ENCODE results near the gene PTBP3. TPM values are rescaled to one million over a fixed set of nuclear protein-coding genes. Genes with fewer than 3 reads are reported as not detected.
"Not testable (repeated sequence)": the region's sequence is repeated elsewhere in the genome, so short reads cannot be mapped to it uniquely, and the experiment has no call there.

PTBP3 gene
- total RNA-seq, 1 experiment from 2014 or later: 30.8 TPM

DNA sequence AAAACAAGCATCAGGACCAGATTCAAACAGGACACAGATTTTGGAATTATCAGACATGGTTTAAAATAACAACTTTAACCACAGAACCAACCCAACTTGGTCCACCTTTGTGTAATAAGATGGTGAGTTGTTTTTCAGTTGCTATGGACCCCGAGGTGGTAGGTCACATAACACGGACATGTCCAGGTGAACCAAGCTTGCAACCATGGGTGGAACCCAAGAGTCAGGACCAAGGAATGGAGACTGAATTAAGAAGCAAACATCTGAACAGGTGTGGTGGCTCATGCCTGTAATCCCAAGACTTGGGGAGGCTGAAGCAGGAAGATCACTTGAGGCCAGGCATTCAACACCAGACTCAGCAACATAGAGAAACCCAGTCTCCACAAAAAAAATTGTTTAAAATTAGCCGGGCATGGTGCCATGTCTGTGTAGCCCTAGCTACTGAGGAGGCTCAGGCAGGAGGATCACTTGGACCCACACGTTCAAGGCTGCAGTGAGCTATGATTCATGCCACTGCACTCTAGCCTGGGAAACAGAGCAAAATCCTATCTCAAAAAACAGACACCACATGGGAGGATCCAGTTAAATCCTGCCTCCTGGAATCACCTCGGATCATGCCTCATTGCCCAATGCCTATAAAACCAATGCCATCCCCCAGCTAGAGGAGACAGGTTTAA, 10.6 kb downstream of the PTBP3 start:
- no peak for DNase-seq (ENCODE audit: low spot score)

DNA sequence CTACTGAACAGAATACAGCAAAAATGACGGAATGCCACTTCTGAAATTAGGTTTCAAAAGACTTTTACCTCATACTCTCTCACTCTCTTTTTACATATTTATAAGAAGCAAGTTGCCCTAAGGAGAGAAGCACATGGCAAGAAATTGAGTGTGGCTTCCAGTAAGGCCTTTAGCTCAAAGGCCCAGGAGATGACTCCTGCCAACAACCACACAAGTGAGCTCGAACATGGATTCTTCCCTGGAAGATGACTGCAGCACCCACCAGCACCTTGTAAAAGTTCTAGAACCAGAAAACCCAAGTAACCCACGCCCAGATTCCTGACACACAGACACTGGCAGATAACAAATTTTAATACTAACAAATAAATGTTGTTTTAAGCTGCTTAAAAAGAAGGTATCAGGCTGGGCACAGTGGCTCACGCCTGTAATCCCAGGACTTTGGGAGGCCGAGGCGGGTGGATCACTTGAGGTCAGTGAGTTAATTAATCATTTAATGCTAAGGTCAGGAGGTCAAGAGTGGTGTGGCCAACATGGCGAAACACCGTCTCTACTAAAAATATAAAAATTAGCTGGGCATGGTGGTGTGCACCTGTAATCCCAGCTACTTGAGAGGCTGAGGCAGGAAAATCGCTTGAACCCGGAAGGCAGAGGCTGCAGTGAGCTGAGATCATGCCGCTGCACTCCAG, 17.0 kb downstream of the PTBP3 start:
- DNase-seq (ENCODE audit: low spot score): no peak

DNA sequence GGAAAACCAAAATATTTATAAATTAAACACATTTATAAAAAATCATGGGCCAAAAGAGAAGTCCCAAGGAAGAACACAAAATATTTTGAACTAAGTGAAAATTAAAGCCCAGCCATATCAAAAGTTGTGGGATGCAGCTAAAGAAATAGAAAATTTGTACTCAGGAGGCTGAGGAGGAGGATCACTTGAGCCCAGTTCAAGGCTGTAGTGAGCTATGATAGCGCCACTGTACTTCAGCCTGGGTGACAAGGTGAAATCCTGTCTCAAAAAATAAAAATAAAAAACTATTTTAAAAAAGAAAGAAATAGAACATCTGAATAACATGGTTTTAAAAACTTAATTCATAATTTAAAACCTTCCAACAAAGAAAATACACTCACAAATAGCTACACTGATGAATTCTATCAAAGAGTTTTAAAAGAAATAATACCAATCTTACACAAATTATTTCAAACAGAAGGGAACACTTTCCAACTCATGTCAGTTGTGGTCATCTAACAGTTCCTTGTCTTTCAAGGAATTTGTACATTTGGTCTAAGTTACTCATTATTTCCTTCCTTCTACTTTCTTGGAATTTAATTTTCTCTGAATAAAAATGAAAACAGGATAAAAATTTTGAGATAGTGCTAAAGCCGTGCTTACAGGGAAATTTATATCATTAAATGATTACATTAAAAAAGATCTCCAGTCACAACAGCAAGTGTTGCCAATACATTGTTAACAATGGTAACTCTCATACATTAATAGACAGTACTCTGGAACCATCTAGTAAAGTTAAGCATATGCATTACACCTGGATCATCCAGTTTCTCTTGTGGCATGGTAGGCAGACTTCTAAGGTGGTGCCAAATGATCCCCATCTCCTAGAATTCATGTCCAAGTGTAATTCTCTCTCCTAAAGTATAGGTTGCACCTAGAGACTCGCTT, 17.8 kb downstream of the PTBP3 start:
- DNase-seq (ENCODE audit: low spot score): no peak

DNA sequence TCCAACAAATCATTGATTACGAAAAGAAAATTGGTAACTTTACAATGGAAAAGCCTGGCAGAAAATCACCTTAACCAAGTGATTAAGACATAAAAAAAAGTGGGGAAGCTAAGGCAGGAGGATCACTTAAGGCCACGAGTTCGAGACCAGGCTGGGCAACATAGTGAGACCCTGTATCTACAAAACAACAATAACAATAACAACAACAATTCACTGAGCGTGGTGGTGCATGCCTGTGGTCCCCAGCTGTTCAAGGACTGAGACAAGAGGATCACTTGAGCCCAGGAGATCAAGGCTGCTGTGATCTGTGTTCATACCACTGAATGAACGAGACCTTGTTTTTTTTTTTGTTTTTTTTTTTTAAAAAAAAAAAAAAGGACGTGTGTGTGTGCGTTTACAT, 21.3 kb downstream of the PTBP3 start:
- DNase-seq (ENCODE audit: low spot score): no peak

DNA sequence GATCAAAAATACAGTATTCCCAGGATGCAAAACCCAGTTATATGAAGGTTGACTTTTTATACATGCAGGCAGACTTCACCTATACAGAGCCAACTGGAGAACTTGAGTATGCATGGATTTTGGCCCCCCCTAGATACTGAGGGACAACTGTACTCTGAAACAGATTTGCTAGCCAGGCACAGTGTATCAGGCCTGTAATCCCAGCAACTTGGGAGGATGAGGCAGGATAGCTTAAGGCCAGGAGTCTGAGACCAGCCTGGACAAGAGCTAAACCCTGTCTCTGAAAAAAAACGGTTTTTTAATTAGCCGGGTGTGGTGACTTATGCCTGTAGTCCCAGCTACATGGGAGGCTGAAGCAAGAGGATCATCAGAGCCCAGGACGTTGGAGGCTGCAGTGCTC, 21.9 kb downstream of the PTBP3 start:
- no peak for DNase-seq (ENCODE audit: low spot score)

DNA sequence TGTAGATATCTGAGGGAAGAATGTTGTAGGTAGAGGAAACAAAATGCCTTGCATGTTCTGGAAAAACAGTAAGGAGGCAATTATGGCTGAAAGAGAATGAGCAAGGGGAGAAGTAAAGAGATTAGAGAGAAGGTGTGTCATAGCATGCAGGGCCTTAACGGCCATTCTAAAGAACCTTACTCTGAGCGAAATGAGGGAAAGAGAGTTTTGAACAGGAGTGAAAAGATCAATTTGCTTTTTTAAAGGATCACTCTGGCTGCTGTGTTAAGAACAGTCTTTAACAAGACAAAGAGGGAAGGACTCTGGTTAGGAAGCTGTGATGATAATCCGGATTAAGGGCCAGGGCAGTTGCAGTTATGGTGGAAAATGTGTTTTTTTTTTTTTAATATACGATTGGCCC, 22.6 kb downstream of the PTBP3 start:
- DNase-seq (ENCODE audit: low spot score): no peak

DNA sequence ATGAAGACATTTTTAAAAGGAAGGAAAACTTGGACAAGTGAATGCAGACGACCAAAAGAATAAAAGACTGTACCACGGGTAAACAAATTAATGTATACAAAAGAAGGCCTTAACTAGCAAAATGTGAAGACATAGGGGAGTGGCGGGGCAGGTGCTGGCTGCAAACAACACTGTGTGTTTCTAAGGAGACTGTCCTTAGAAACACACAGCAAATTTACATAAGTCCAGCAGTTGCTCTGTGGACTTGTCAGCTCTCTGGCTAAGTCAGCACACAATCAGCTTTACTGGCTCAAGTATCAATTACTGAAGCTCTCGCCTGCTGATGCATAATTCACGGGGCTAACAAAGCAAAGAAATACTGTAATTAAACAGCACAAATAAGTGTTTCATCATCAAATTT, 24.8 kb downstream of the PTBP3 start:
- no peak for DNase-seq (ENCODE audit: low spot score)

DNA sequence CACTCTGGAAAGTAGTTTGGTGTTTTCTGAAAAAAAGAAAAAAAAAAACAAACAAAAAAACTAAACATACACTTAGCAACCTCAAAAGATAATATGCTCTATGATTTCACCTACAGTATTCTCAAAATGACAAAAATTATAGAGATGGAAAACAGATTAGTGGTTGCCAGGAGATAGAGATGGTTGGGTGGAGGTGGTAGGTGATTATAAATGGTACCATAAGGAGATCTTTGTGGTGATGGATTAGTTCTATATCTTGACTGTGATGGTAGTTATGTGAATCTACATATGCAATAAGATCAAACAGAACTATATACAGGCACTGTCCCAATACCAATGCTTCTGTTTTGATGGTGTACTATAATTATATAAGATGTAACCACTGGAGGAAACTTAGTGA, 32.0 kb downstream of the PTBP3 start:
- no peak for DNase-seq (ENCODE audit: low spot score)

DNA sequence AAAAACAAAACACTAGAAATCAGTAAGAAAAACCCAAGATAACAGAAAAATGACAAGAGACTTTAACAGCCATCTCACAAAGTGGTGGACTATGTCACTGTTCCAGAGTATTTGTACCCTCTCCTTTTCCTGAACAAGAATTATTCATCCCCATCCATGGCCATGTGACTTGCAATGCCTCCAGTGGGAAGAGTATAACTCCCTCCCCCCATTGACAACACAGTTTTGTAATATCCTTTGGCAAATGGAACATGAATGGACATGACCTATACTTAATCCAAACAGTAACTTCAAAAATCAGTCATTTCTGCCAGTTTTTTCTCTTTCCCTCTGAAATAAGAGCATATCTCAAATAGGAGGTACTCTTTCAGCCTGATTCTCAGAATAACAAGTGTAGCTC, 33.9 kb downstream of the PTBP3 start:
- DNase-seq (ENCODE audit: low spot score): no peak

DNA sequence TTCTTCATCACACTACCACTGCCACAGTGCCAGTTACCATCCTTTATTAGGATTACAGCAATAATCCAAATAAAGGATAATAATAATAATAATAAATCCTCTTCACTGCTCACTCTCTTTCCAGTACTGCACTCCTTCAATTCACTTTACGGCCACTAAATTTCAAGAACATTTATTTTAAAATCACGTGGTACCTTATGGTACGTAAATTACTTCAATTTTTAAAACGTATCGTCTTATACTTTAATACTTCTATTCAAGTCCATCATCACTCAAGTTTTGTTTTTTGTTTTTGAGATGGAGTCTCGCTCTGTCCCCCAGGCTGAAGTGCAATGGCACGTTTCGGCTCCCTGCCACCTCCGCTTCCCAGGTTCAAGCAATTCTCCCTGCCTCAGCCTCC, 36.5 kb downstream of the PTBP3 start:
- DNase-seq (ENCODE audit: low spot score): no peak

DNA sequence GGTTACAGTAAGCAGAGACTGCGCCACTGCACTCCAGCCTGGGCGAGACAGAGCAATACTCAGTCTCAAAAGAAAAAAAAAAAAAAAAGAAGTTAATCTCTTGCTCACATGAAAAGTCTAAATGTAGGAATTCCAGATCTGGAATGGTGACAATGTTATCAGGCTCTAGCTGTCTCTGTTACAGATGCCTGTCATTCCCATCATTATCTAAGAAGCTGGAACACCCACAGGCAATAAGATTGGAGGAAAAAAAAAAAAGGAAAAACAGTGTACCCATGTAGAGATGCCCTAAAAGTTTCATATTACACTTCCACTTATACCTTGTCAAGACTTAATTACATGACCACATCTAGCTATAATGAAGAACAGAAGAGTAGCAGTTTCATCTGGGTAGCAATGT, 38.2 kb downstream of the PTBP3 start:
- no peak for DNase-seq (ENCODE audit: low spot score)

DNA sequence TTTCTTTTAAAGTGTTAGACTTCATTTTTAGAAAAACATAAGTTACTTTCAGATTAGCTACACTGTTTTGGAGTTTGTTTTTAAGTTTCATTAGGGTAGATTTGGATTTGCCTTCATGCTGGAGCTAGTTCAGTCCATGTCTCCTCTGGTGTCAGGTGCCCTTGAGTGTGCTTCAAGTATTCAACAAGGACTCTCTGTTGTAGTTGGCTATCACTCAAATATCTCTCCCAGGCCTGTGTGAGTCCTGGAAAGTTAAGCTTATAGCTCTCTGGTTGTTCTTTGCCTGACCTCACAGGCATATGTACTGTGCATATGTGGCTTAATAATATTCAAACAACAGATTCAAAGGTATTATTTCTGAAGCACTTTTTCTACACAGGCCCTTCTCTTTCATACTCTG, 45.4 kb downstream of the PTBP3 start:
- no peak for DNase-seq (ENCODE audit: low spot score)

DNA sequence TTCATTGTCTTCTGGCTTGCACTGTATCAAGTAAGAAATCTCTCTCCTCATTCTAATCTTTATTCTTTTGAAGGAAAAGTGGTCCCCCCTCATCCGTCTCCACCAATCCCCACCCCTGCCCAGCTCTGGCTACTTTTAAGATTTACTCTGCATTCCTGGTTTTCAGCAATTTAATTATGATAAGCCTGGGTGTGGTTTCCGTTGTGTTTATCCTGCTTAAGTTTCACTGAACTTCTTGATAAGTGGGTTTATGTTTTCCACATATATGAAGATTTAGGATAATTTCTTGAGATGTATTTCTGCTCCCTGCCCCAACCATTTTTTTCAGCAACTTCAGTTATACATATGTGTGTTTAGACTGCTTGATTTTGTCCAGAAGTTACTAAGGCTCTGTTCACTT, 46.5 kb downstream of the PTBP3 start:
- DNase-seq (ENCODE audit: low spot score): no peak

DNA sequence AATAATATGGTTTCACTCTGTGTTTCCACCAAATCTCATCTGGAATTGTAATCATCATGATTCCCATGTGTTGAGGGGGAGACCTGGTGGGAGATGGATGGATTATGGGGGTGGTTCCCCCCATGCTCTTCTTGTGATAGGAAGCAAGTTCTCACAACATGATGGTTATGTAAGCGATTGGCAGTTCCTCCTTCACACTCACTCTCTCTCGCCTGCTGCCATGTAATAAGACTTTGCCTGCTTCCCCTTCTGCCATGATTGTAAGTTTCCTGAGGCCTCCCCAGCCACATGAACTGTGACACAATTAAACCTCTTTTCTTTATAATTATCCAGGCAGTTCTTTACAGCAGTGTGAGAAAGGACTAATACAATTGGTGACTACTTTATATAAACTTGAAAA, 48.4 kb downstream of the PTBP3 start:
- DNase-seq (ENCODE audit: low spot score): no peak

DNA sequence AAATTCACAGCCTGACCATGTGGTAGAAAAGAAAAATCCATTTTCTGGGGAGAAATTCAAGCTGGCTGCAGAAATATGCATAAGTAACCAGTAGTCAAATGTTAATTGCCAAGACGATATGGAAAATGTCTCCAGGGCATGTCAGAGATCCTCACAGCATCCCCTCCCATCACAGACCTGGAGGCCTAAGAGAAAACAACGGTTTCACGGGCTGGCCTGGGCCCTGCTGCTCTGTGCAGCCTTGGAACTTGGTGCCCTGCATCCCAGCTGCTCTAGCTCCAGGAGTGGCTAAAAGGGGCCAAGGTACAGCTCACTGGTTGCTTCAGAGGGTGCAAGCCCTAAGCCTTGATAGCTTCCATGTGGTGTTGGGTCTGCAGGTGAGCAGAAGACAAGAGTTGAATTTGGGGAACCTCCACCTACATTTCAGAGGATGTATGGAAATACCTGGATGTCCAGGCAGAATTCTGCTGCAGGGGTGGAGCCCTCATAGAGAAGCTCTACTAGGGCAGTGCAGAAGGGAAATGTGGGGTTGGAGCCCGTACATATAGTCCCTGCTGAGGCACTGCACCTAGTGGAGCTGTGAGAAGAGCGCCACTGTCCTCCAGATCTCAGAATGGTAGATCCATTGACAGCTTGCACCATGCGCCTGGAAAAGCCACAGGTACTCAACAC, 49.7 kb downstream of the PTBP3 start:
- no peak for DNase-seq (ENCODE audit: low spot score)

DNA sequence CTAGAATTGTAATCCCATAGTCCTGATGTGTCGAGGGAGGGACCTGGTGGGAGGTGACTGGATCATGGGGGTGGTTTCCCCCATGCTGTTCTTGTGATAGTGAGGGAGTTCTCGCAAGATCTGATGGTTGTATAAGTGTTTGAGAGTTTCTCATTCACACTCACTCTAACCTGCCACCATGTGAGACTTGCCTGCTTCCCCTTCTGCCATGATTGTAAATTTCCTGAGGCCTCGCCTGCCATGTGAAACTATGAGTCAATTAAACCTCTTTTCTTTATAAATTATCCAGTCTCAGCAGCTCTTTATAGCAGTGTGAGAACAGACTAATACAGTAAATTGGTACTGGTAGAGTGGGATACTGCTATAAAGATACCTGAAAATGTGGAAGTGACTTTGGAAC, 50.6 kb downstream of the PTBP3 start:
- DNase-seq (ENCODE audit: low spot score): not testable (repeated sequence)

DNA sequence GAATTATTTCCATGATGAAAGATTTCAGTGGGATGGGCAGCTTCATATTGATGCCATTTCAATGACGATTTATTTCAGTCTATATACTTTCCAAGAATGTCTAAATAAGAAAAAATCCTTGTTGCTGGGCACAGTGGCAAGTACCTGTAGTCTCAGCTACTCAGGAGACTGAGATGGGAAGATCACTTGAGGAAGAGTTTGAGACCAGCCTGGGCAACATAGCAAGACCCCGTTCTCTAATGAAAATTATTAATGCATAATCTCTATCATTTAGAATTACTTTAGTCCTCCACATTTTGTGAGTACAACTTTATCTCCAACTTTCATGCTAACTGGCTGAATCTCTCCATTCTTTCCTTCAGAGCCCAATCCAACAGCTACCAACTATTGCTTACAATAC, 52.5 kb downstream of the PTBP3 start:
- no peak for DNase-seq (ENCODE audit: low spot score)

DNA sequence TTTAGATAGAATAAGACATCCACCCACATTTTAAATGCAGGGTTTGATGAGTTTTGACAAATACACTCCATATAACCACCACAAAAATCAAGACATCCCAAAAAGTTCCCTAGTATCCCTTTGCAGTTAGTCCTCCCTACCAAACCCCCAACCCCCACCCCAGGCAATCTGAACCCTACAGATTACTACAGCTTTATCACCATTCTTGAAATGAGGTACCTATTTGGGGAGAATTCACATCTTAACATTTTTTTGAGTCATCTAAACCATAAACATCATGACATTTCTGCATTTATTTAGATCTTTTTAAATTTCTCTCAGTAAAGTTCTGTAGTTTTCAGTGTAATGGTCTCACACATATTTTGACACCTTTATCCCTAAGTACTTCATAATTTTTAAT, 53.9 kb downstream of the PTBP3 start:
- DNase-seq (ENCODE audit: low spot score): no peak

DNA sequence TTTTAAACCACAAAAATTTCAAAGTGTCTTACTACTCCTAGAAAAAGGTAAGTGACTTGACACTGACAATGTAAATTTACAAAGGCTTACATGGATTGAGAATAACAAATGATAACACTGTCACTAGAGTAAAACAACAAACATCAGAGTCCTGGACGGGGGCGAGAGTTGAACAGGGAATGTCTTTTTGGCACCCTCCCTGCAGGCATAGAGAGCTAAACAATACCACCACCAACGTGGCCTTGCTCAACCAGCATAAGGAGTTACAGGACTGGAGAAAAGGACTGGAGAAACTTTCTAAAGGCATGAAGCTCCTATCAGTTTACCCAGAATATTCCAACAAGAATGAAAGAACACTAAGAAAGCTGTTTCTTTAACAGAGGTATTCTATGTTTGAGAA, 55.3 kb downstream of the PTBP3 start:
- no peak for DNase-seq (ENCODE audit: low spot score)

DNA sequence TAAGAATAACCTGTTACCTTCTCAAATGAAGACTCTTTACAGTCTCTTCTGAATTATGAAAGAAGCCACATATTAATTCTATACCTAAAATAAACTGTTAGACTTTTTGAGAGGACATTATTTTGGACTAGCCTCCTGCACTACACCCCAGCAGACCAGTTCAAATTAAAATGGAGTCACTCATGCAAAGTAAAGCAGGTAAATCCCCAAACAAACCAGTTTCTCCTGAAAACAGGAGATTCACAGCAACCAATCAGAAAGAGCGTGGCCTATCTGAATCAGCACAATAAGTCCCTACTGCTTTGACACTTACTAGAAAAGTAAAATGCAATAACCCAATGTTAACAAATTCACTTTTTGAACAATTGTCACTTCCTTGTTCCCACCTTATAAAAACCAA, 58.8 kb downstream of the PTBP3 start:
- no peak for DNase-seq (ENCODE audit: low spot score)

DNA sequence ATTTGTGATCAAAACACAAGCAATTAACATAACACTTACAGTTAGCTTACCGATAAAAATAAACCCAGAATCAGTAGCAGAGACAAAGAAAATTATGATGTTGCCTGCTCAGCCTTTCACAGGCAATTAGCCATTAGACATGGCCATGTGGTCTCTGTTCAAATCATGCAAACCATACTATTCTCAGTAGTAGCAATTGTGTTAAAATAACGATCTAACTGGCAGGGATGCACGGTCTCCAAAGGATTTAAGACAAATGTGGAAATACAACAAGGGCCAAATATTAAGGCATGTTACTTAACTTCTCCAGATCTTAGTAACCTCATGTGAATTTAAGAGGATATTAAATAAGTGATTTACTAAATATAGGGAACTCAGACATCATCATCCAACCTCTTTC, 59.5 kb downstream of the PTBP3 start:
- no peak for DNase-seq (ENCODE audit: low spot score)

DNA sequence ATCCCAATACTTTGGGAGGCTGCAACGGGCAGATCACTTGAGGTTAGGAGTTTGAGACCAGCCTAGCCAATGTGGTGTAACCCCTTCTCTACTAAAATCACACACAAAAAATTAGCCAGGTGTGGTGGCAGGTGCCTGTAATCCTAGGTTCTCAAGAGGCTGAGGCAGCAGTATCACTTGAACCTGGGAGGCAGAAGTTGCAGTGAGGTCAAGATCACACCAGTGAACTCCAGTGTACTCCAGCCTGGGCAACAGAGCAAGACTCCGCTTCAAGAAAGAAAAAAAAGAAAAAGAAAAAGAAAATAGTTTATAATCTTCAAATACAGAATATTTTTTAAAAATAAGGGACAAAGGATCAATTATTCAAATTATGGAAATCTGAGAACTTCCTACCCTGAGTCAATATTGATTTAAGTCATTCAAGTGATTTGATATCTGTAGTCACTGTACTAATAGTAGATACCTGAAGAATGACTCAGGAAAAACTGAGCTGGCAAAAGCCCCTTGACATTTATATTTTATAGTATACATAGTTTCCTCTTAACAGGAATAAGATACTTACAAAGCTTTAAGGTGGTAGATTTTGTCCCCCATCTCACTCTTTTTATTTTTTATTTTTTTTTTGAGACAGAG, 61.8 kb downstream of the PTBP3 start:
- DNase-seq (ENCODE audit: low spot score): no peak
